Ectodermal cell (in vitro differentiated cells): ENCODE data around the gene SND1.

ENCODE experiments used
- H3K27ac ChIP-seq: 2 replicates; pipeline ENCODE4 v1.7.0; 2013; ENCODE audit warnings: mild to moderate bottlenecking, low read depth, low read length; ENCODE audit not compliant: insufficient read depth, poor library complexity, severe bottlenecking
- H3K27me3 ChIP-seq: 2 replicates; pipeline ENCODE4 v1.7.0; 2013; ENCODE audit warnings: mild to moderate bottlenecking, low read length; ENCODE audit not compliant: insufficient read depth, control insufficient read depth, poor library complexity, severe bottlenecking
- H3K36me3 ChIP-seq: one replicate; pipeline ENCODE4 v1.7.0; 2013; ENCODE audit warnings: low read length; ENCODE audit not compliant: control insufficient read depth, insufficient read depth
- H3K4me1 ChIP-seq: one replicate; pipeline ENCODE4 v1.7.0; 2013; ENCODE audit warnings: low read length; ENCODE audit not compliant: control insufficient read depth, insufficient read depth
- H3K4me3 ChIP-seq: 2 replicates; pipeline ENCODE4 v1.7.0; 2013; ENCODE audit warnings: low read depth, low read length, control low read depth; ENCODE audit not compliant: insufficient read depth
- H3K9me3 ChIP-seq: 2 replicates; pipeline ENCODE4 v1.7.0; 2013; ENCODE audit warnings: mild to moderate bottlenecking, low read length, moderate library complexity; ENCODE audit not compliant: control insufficient read depth
- WGBS, 2 experiments: methylation state at CpG; one replicate each; pipeline ENCODE4 v1.1.7; 2013; ENCODE audit warnings: missing lambda C conversion rate in 2 of 2; 5-methylcytosine and 5-hydroxymethylcytosine counted together

Gene SND1

DNA sequence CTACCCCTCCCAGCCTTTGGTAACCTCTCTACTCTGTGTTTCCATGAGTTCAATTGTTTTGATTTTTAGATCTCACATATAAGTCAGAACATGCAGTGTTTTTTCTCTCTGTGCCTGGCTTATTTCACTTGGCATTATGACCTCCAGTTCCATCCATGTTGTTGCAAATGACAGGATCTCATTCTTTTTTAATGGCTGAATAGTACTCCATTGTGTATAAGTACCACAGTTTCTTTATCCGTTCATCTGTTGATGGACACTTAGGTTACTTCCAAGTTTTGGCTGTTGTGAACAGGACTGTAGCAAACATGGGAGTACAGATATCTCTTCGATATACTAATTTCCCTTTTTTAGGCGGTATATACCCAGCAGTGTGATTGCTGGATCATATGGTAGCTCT lies 237.7 kb downstream of the SND1 start:
- Histone ChIP-seq H3K27me3 (no peaks in the 10 kb centered on the region), H3K36me3 (no peaks in the 10 kb centered on the region), H3K27ac (no peak overlapping the region), H3K4me3 (no peak overlapping the region), H3K9me3 (no peaks in the 10 kb centered on the region), H3K4me1 (peaks cover 24% of the 10 kb centered on the region)
- 92 to 97% methylated on average over 3 of the region's 3 CpGs for WGBS, 2 experiments

DNA sequence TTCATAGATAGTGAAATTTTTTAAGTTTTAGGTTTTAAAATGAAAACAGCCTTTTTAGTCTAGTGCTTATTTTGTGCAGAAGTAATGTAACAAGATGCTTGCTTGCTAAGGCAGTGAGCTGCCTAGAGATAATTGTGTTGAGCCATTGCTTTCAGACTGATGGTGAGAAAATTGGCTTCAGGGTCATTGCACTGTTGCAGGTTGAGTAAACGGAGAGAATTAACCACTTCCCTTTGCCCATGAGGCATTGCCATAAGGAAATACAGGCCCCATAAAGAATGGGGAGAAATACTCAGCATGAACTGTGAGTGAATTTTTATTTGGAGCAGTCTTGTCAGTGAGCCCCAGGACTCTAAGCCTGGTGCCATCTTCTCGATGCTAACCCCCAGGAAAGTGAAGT lies 238.7 kb downstream of the SND1 start:
- Histone ChIP-seq H3K27me3 (no peaks in the 10 kb centered on the region), H3K36me3 (no peaks in the 10 kb centered on the region), H3K4me3 (no peak overlapping the region), H3K27ac (no peak overlapping the region), H3K9me3 (no peaks in the 10 kb centered on the region), H3K4me1 (peaks cover 20% of the 10 kb centered on the region)
- 89 to 96% methylated on average over 2 of the region's 2 CpGs for WGBS, 2 experiments

DNA sequence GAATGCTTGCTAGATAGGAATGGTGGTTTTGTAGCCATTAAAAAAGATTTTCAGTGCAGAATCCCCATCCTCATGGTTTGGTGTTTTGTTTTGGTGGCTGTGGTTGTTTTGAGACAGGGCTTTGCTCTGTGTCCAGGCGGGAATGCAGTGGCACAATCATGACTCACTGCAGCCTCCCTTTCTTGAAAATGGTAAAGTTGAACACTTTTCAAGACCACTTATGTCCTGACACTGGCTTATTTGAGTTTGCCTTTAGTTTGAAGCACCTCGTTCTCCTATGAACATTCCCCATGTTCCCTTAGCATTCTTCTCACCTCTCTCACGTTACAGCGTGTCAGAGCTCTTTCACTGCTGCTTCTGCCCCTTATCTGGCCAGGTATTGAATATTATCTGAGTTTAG lies 239.2 kb downstream of the SND1 start:
- peaks cover 16% of the 10 kb centered on the region for H3K4me1 ChIP-seq
- 90 to 94% methylated on average over 4 of the region's 4 CpGs for WGBS, 2 experiments
- H3K36me3 ChIP-seq, result no peaks in the 10 kb centered on the region
- no peaks in the 10 kb centered on the region for H3K9me3 ChIP-seq
- no peak overlapping the region for H3K4me3 ChIP-seq
- H3K27me3 ChIP-seq, result no peaks in the 10 kb centered on the region
- no peak overlapping the region for H3K27ac ChIP-seq

DNA sequence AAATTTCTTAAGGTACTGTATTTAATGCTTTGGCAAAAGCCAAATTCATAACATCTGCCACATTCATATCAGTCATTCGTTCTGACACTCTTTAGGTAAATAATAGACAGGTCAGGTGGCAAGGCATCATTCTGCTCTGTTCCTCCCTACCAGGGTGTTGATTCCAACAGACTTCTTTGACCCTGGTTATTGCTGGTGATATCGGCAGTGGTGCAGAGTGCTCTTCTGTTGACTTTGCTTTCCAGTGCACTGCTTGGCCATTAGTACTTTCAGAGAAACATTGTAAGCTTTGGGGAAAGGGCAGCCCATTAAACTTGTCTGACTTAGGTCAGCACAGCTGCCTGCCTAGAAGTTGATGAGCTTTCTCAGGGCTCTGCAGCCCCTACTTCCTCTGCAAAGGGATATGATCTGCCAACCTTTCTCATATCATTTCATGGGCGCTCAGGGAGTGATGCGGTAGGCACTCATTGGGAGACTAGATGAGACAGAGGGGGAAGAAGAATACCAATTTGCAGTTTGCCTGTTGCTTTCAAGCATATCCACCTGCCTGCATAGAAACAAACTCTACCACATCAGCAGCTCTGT lies 240.0 kb downstream of the SND1 start:
- Histone ChIP-seq H3K9me3 (no peaks in the 10 kb centered on the region), H3K4me1 (peaks cover 15% of the 10 kb centered on the region), H3K4me3 (no peak overlapping the region), H3K27ac (no peak overlapping the region), H3K36me3 (no peaks in the 10 kb centered on the region), H3K27me3 (no peaks in the 10 kb centered on the region)
- WGBS, 2 experiments, result 79 to 87% methylated on average over 4 of the region's 4 CpGs

DNA sequence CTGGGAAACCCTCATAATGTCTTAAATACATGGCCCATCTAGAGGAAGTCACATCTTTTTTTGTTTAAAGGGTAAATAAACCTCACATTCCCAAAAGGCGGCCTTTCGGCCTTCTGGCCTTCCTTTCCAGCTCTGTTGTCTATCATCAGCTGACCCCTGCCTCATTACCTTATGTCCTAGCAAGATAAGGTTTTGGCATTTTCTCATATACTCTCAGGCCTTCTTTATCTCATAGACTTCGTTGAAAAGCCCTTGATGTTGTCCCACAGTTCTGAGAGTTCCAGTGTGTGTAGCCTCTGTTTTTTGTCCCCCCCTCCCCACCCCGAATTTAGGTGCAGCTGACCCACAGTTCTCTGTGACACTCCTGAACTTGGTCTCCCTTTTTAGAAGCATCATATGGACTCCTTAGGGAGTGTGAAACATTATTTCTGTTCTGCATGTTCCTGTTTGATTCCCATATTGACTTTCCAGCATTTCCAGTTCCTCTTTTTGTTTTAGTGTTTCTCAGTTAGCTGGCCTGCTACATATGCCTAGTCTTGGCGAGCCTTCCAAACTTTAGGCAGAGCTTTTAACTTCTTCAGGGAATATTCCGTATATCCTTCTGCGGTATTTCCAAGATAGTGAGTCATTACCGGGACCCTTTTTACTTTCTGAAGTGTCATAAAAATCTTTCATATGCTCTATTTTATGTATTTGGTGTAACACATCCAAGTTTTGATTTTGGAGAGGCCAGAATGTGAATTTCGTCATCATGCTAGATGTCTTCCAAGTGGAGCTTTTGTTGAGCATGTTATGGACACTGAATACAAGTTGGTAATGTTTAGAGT lies 240.7 kb downstream of the SND1 start:
- no peaks in the 10 kb centered on the region for H3K36me3 ChIP-seq
- no peaks in the 10 kb centered on the region for H3K27me3 ChIP-seq
- no peak overlapping the region for H3K4me3 ChIP-seq
- peaks cover 10% of the 10 kb centered on the region for H3K4me1 ChIP-seq
- H3K27ac ChIP-seq, result no peak overlapping the region
- WGBS, 2 experiments, result 93 to 96% methylated on average over 9 of the region's 9 CpGs
- H3K9me3 ChIP-seq, result no peaks in the 10 kb centered on the region

DNA sequence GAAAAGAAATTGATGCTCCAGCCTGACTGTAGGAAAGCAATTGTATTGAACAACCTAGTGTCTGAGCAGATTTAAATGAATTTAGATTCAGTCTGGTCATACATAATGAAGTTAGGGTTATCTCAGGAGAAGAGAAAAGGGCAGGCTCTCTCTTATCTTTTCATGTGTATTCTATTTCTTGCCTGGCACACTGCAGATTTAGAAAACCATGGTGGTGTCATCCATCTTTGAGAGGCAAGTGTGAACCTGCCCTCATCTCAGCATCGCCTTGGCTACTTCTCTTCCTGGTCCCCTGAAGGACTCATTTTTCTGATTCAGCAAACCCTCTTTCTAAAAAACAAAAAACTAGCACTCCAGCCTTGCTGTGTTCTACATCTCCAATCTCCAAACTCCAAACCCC lies 241.6 kb downstream of the SND1 start:
- Histone ChIP-seq H3K4me3 (no peak overlapping the region), H3K4me1 (peaks cover 7% of the 10 kb centered on the region), H3K27me3 (no peaks in the 10 kb centered on the region), H3K27ac (no peak overlapping the region), H3K36me3 (no peaks in the 10 kb centered on the region), H3K9me3 (no peaks in the 10 kb centered on the region)
- WGBS, 2 experiments, result 97 to 98% methylated on average over 1 of the region's 1 CpG

DNA sequence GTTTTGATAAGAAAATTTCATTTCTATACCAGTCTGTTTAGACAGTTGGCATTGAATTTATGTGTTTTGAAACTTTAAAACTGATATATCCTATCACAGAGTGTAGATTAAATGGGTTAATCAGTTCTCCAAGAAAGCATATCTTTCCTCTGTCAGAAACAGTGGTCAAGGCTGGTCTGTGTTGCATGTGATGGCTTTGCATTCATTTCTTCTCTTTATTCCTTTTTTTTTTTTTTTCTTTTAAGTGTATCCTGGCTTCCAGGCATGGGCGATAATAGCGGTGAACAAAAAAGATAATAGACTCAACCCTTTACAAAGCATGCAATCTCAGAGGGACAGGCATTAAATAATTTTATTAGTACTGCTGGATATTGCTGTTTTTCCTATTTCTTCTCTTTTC lies 242.6 kb downstream of the SND1 start:
- Histone ChIP-seq H3K27me3 (no peaks in the 10 kb centered on the region), H3K9me3 (no peaks in the 10 kb centered on the region), H3K36me3 (no peaks in the 10 kb centered on the region), H3K4me1 (peaks cover 7% of the 10 kb centered on the region), H3K4me3 (no peak overlapping the region), H3K27ac (no peak overlapping the region)
- 84% methylated on average over 2 of the region's 2 CpGs; no CpG with 5 or more reads in 1 of the 2 experiments for WGBS, 2 experiments

DNA sequence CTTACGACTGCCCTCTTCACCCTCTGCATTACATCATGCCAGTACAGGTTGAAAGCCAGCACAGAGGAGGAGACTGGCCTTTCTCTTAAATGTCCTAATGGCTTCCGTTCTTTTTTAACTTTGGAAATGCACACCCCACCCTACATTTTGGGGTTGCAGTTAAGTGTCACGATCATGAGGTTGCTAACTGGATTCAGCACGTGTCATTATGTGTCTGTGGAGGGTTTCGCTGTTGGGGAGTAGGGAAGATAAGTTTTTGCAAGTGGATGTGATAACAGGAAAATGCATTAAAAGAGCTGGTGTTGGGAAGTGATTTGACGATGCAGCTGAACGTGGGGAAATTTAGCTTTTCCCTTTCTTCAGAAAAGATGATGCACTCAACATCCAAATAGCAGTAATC lies 243.4 kb downstream of the SND1 start:
- H3K9me3 ChIP-seq, result no peaks in the 10 kb centered on the region
- H3K4me3 ChIP-seq, result no peak overlapping the region
- H3K4me1 ChIP-seq, result peaks cover 11% of the 10 kb centered on the region
- H3K27me3 ChIP-seq, result no peaks in the 10 kb centered on the region
- H3K36me3 ChIP-seq, result no peaks in the 10 kb centered on the region
- WGBS, 2 experiments, result 86 to 91% methylated on average over 7 of the region's 7 CpGs
- no peak overlapping the region for H3K27ac ChIP-seq

DNA sequence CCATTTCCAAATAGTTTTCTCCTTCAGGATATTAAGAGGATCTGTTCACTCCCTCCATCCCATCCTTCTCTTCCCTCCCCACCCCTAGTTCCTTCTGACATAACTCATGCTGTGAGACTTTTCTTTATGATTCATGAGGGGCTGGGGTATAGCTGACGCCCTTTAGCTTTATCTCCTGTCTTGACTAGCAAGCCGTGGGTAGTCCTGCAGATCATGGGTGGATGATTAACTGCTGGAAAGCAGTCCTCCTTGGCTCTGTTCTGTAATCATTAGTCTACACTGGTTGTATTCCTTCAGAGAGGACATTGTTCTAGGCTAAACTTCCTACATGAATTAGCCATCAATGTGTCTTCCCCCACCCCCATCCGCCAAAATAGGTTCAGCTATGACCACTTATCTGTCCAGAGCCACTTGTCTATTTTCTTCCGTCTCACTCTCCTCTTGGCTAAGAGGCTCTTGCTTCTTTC lies 243.9 kb downstream of the SND1 start:
- Histone ChIP-seq H3K27ac (no peak overlapping the region), H3K4me3 (no peak overlapping the region), H3K36me3 (no peaks in the 10 kb centered on the region), H3K4me1 (peaks cover 16% of the 10 kb centered on the region), H3K9me3 (no peaks in the 10 kb centered on the region), H3K27me3 (no peaks in the 10 kb centered on the region)
- 73 to 81% methylated on average over 3 to 4 of the region's 4 CpGs for WGBS, 2 experiments

DNA sequence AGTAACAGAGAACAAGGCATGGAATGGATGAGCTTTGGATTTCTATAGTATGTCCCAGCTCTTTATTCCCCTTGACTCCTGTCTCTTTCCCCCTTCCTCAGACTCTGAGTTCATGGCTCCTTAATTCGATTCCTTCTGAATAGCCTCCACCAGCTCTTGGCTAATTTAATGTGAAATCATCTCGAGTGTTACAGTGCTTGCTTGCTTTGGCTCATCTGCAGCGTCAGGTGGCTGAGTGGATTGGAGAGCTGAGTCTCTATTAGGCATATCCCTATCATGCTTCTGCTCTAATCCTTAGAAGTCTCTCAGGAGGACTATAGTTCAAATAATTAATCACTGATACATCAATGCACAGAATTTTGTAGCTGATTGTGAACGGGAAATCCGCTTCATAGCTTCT lies 244.7 kb downstream of the SND1 start:
- H3K4me3 ChIP-seq, result no peak overlapping the region
- no peaks in the 10 kb centered on the region for H3K9me3 ChIP-seq
- peaks cover 24% of the 10 kb centered on the region for H3K4me1 ChIP-seq
- H3K27me3 ChIP-seq, result no peaks in the 10 kb centered on the region
- H3K27ac ChIP-seq, result no peak overlapping the region
- WGBS, 2 experiments, result 84 to 88% methylated on average over 5 of the region's 5 CpGs
- no peaks in the 10 kb centered on the region for H3K36me3 ChIP-seq
